DND-41 (cell line): ENCODE results near the gene LIMK2.
"Not testable (repeated sequence)": the region's sequence is repeated elsewhere in the genome, so short reads cannot be mapped to it uniquely, and the experiment has no call there.

Source experiments
- ATAC-seq: fragments of 200-7000 bp; cut with Tn5 transposase; 3 replicates; pipeline ENCODE4 v1.9.1; 2021; ENCODE audit warnings: low read depth; ENCODE audit not compliant: insufficient read depth
- DNase-seq: peaks from one replicate; pipeline ENCODE4 v3.0.0-alpha.2; 2020
- H2AFZ ChIP-seq: 2 replicates; pipeline ENCODE4 v1.6.0; 2012; ENCODE audit warnings: low read depth, low read length
- H3K27ac ChIP-seq: 2 replicates; pipeline ENCODE4 v1.5.1; 2012; ENCODE audit warnings: low read length, inconsistent platforms
- H3K27me3 ChIP-seq: fragments of 200-600 bp; sonication (generic); 2 replicates; pipeline ENCODE4 v1.6.0; 2012; ENCODE audit warnings: low read length, mild to moderate bottlenecking, inconsistent platforms; ENCODE audit not compliant: insufficient read depth, poor library complexity
- H3K36me3 ChIP-seq: 2 replicates; pipeline ENCODE4 v1.5.1; 2012; ENCODE audit warnings: low read length, inconsistent platforms; ENCODE audit not compliant: insufficient read depth
- H3K4me1 ChIP-seq: 2 replicates; pipeline ENCODE4 v1.5.1; 2012; ENCODE audit warnings: mild to moderate bottlenecking, low read length; ENCODE audit not compliant: insufficient read depth
- H3K4me2 ChIP-seq: 2 replicates; pipeline ENCODE4 v1.6.0; 2012; ENCODE audit warnings: mild to moderate bottlenecking, moderate library complexity, low read length, inconsistent platforms; ENCODE audit not compliant: insufficient read depth
- H3K4me3 ChIP-seq, 2 experiments: fragments of 200-600 bp in 1 of 2; shearing (Covaris generic) in 1 of 2; 2 replicates each; pipeline ENCODE4 v1.5.1; 2012 to 2016; ENCODE audit warnings: inconsistent platforms in 2 of 2, low read length in 2 of 2, mild to moderate bottlenecking in 2 of 2, low read depth in 1 of 2, moderate library complexity in 1 of 2
- H3K79me2 ChIP-seq: 2 replicates; pipeline ENCODE4 v1.6.0; 2012; ENCODE audit warnings: low read length, inconsistent platforms; ENCODE audit not compliant: insufficient read depth
- H3K9ac ChIP-seq: 2 replicates; pipeline ENCODE4 v1.6.0; 2012; ENCODE audit warnings: low read depth, mild to moderate bottlenecking, inconsistent platforms, low read length, moderate library complexity
- H3K9me3 ChIP-seq: 2 replicates; pipeline ENCODE4 v1.5.1; 2012; ENCODE audit warnings: low read length, moderate library complexity, mild to moderate bottlenecking, inconsistent platforms; ENCODE audit not compliant: insufficient read depth, severe bottlenecking
- H4K20me1 ChIP-seq: 2 replicates; pipeline ENCODE4 v1.6.0; 2012; ENCODE audit warnings: low read length; ENCODE audit not compliant: insufficient read depth
- EZH2 ChIP-seq: IDR thresholded peaks from 3 replicates; pipeline ENCODE4 v1.6.1; 2012; ENCODE audit warnings: borderline replicate concordance, low read depth, mild to moderate bottlenecking, moderate library complexity, low read length, inconsistent platforms; ENCODE audit not compliant: severe bottlenecking
- TF ChIP-seq, protein P1 (sequence below): IDR thresholded peaks from 2 replicates; pipeline ENCODE4 v1.5.1; 2012; ENCODE audit warnings: borderline replicate concordance, low read length, moderate library complexity, mild to moderate bottlenecking; ENCODE audit not compliant: poor library complexity, severe bottlenecking; ENCODE audit errors: extremely low read depth

Gene LIMK2

DNA sequence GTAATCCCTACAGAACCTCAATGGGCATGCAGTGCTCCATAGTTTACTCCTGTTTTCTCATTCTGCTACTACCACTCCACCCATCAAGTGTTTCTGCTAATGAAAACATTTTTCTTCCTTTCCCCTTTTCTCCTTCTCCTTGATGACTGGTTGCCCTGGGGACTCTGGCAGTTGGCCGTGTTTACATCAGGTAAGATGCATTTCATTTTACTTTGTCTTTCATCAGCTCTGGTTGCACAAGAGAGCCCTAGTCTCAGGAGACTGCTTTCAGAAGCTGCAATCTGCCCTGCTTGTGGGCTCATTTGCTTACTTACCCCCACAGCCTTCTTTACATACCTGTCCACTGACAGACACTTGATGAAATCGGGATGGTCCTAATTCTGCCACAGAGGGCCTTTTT lies 19.6 kb upstream of the LIMK2 start:
- Histone ChIP-seq H4K20me1 (peaks cover 6% of the 10 kb centered on the region; the same call in 1 of the 2 replicates), H3K9me3 (no peaks in the 10 kb centered on the region), H3K27ac (no peak overlapping the region), H3K27me3 (no peaks in the 10 kb centered on the region), H2AFZ (no peak overlapping the region), H3K4me3 (no peak overlapping the region), H3K9ac (no peak overlapping the region), H3K36me3 (peaks cover 46% of the 10 kb centered on the region), H3K4me2 (no peak overlapping the region), H3K79me2 (peaks cover 3% of the 10 kb centered on the region; the same call in 1 of the 2 replicates), H3K4me1 (no peaks in the 10 kb centered on the region)
- TF ChIP-seq EZH2, result no peak
- TF ChIP-seq, protein P1, sequence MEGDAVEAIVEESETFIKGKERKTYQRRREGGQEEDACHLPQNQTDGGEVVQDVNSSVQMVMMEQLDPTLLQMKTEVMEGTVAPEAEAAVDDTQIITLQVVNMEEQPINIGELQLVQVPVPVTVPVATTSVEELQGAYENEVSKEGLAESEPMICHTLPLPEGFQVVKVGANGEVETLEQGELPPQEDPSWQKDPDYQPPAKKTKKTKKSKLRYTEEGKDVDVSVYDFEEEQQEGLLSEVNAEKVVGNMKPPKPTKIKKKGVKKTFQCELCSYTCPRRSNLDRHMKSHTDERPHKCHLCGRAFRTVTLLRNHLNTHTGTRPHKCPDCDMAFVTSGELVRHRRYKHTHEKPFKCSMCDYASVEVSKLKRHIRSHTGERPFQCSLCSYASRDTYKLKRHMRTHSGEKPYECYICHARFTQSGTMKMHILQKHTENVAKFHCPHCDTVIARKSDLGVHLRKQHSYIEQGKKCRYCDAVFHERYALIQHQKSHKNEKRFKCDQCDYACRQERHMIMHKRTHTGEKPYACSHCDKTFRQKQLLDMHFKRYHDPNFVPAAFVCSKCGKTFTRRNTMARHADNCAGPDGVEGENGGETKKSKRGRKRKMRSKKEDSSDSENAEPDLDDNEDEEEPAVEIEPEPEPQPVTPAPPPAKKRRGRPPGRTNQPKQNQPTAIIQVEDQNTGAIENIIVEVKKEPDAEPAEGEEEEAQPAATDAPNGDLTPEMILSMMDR, result no peak
- DNase-seq (no peak), ATAC-seq (no peak)

DNA sequence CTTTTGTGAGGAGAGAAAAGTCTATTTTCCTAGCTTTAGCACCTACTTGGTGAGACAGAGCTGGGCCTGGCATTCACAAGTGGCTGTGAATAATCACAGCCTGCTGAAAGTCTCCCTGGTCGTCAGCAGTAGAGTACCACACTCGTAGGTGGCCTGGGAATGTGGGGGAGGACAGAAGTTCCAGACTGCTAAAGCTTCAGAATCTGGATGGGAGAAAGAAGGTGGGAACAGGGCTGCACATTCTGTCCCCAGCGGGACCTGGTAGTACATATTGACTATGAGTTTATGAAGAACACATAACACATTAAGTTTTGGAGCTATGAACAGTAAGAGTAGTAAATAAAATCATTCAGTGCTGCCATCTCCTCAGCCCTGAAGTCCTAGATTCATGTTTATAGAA lies 19.0 kb upstream of the LIMK2 start:
- no peak for TF ChIP-seq EZH2
- TF ChIP-seq, protein P1, result no peak
- no peak overlapping the region for H3K27ac ChIP-seq
- no peak overlapping the region for H3K4me2 ChIP-seq
- H3K9ac ChIP-seq, result no peak overlapping the region
- ATAC-seq, result no peak
- no peak overlapping the region for H3K4me3 ChIP-seq
- no peaks in the 10 kb centered on the region for H3K9me3 ChIP-seq
- H4K20me1 ChIP-seq, result peaks cover 6% of the 10 kb centered on the region; the same call in 1 of the 2 replicates
- H3K79me2 ChIP-seq, result peaks cover 3% of the 10 kb centered on the region; the same call in 1 of the 2 replicates
- no peak overlapping the region for H2AFZ ChIP-seq
- DNase-seq, result no peak
- H3K36me3 ChIP-seq, result peaks cover 45% of the 10 kb centered on the region
- H3K27me3 ChIP-seq, result no peaks in the 10 kb centered on the region
- H3K4me1 ChIP-seq, result no peaks in the 10 kb centered on the region

DNA sequence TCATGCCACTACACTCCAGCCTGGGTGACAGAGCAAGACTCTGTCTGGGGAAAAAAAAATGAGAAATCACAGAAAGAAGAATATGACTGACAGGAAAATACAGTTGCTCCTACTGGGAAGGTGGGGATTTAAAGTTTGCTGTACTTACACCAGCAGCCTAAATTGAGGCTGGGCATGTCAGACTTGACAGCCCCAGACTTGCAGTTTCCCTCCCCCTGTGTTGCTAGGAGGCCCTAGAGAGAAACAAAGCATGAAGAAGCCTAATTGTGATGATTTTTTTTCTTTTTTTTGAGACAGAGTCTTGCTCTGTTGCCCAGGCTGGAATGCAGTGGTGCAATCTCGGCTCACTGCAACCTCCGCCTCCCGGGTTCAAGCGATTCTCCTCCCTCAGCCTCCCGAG lies 17.4 kb upstream of the LIMK2 start:
- not testable (repeated sequence) for H3K4me3 ChIP-seq, H3K4me2 ChIP-seq, H3K9ac ChIP-seq, H3K27ac ChIP-seq, H2AFZ ChIP-seq, H3K79me2 ChIP-seq, DNase-seq, H4K20me1 ChIP-seq, ATAC-seq, H3K9me3 ChIP-seq, H3K27me3 ChIP-seq, H3K4me1 ChIP-seq
- peaks cover 48% of the 10 kb centered on the region for H3K36me3 ChIP-seq

- Histone ChIP-seq H4K20me1 (no peaks in the 10 kb centered on the region), H3K27ac (no peak overlapping the region), H2AFZ (no peak overlapping the region), H3K27me3 (no peaks in the 10 kb centered on the region), H3K9me3 (no peaks in the 10 kb centered on the region), H3K9ac (no peak overlapping the region), H3K4me3 (no peak overlapping the region), H3K36me3 (peaks cover 51% of the 10 kb centered on the region), H3K79me2 (no peaks in the 10 kb centered on the region), H3K4me1 (no peaks in the 10 kb centered on the region), H3K4me2 (no peak overlapping the region)
- DNase-seq (no peak), ATAC-seq (no peak)
- no peak for TF ChIP-seq EZH2
- TF ChIP-seq, protein P1, result peak; percentile 7
Measured at GRCh38 chr22:31199187-31199586, 12.9 kb upstream of the LIMK2 start.

DNA sequence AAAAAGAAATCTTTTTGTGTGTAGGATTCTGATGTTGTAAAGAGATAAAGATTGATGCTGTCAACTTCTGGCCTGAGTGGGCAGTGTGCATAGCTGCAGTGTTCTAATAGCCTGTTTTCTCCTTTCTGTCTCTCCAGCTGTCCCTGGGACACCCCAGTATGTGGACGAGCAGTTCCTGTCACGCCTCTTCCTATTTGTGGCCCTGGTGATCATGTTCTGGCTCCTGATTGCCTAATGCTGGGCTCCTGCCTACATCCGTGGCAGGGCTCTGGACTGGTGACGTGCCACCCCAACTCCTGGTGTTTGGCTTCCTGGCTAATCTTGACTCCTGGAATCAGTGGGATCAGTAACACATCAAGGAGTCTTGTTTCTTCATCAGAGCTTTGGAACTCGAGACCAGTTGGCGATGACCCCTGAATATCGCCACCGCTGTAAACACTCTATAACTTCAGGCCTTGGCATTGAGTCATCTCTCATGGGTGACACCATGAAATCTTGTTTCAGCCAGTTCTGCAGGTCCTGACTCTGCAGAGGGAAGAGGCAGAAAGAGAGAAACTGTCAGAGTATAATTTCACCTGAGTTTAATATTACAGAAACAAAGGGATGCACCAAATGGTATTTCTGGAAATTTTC lies 7.6 kb upstream of the LIMK2 start:
- peaks cover 34% of the 10 kb centered on the region for H3K36me3 ChIP-seq
- ATAC-seq, H3K4me2 ChIP-seq, H2AFZ ChIP-seq, DNase-seq, H3K9me3 ChIP-seq, H3K4me1 ChIP-seq, H3K27ac ChIP-seq, H3K9ac ChIP-seq, H3K4me3 ChIP-seq, H3K27me3 ChIP-seq, H3K79me2 ChIP-seq, H4K20me1 ChIP-seq: not testable (repeated sequence)

- peaks cover 31% of the 10 kb centered on the region for H3K36me3 ChIP-seq
- not testable (repeated sequence) for H3K27me3 ChIP-seq, H3K4me2 ChIP-seq
Measured at GRCh38 chr22:31205059-31205458, 7.0 kb upstream of the LIMK2 start.

More at GRCh38 chr22:31205059-31205458, 7.0 kb upstream of the LIMK2 start:
- H2AFZ ChIP-seq, H3K4me1 ChIP-seq, H3K4me3 ChIP-seq, H3K9me3 ChIP-seq, DNase-seq, H3K27ac ChIP-seq, H3K9ac ChIP-seq, H3K79me2 ChIP-seq, ATAC-seq, H4K20me1 ChIP-seq: not testable (repeated sequence)
